Activated B cell treated with CpG ODN at 0.5 μM for 24 hours (primary cell): ENCODE measurements around the gene ARHGEF17. TPM values are rescaled to one million over a fixed set of nuclear protein-coding genes. Genes with fewer than 3 reads are reported as not detected.

ENCODE experiments used
- ATAC-seq: fragments of 200-7000 bp; cut with Tn5 transposase; one replicate; pipeline ENCODE4 v1.10.0; 2021; ENCODE audit warnings: low read depth, mild to moderate bottlenecking, moderate library complexity
- CTCF ChIA-PET: fragments of 350-600 bp; sonication (Branson Sonifier 250); formaldehyde crosslinking; loops from one replicate; lab custom pipeline; 2021; ENCODE audit warnings: antibody characterized with exemption; lab: Charles Lee
- POLR2A ChIA-PET: fragments of 350-600 bp; sonication (Branson Sonifier 250); formaldehyde crosslinking; loops from one replicate; lab custom pipeline; 2021; ENCODE audit warnings: antibody characterized with exemption; lab: Charles Lee
- DNase-seq: peaks from one replicate; pipeline ENCODE4 v3.0.0; 2022
- H3K27ac Mint-ChIP-seq: one replicate; pipeline ENCODE4 v1.8.0; 2020; ENCODE audit warnings: mixed read lengths
- H3K27me3 Mint-ChIP-seq: one replicate; pipeline ENCODE4 v1.8.0; 2021; ENCODE audit warnings: mixed read lengths
- H3K36me3 Mint-ChIP-seq: one replicate; pipeline ENCODE4 v1.8.0; 2021; ENCODE audit warnings: low read depth, mixed read lengths
- H3K4me1 Mint-ChIP-seq: one replicate; pipeline ENCODE4 v1.8.0; 2021; ENCODE audit warnings: mixed read lengths
- H3K4me3 Mint-ChIP-seq: one replicate; pipeline ENCODE4 v1.8.0; 2020; ENCODE audit warnings: mild to moderate bottlenecking, mixed read lengths
- H3K9me3 Mint-ChIP-seq: one replicate; pipeline ENCODE4 v1.8.0; 2020; ENCODE audit warnings: mixed read lengths
- intact Hi-C: fragments of 100-400 bp; cut with micrococcal nuclease; formaldehyde crosslinking; loops from one replicate; pipeline ENCODE4 v1.15.1; 2024
- total RNA-seq: library from RNA; stranded (reverse); gene quantifications from 2 replicates; pipeline ENCODE4 v1.2.3, GENCODE V29; 2022
- TF ChIP-seq, protein P1 (sequence below): fragments of 200-600 bp; IDR thresholded peaks from one replicate; pipeline ENCODE4 v1.8.0; 2022; ENCODE audit warnings: antibody characterized with exemption, mild to moderate bottlenecking

ARHGEF17 gene
- total RNA-seq, 1 donor from 2014 or later = 0.02 TPM

DNA sequence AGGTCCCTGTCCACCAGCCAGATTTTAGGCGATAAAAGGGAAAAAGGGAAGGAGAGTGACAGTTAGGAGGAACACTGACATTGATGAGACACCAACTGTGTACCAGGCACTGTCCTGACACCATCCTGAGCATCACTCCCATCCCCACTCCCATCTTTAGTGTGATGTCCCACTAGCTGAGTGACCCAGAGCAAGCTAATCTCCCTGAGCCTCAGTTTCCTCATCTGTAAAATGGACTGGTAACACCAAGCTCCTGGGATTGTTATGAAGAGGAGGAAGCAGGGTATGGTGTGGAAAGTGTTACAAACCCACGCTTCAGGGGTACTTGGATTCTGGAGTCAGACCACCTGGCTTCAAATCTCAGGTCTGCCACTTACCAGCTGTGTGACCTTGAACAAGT is 44.4 kb upstream of the ARHGEF17 start:
- Mint-ChIP-seq H3K4me1 (peaks cover 2% of the 10 kb centered on the region), H3K36me3 (no peaks in the 10 kb centered on the region), H3K27ac (no peak overlapping the region), H3K27me3 (peaks cover 27% of the 10 kb centered on the region), H3K4me3 (no peak overlapping the region), H3K9me3 (no peaks in the 10 kb centered on the region)
- TF ChIP-seq, protein P1, sequence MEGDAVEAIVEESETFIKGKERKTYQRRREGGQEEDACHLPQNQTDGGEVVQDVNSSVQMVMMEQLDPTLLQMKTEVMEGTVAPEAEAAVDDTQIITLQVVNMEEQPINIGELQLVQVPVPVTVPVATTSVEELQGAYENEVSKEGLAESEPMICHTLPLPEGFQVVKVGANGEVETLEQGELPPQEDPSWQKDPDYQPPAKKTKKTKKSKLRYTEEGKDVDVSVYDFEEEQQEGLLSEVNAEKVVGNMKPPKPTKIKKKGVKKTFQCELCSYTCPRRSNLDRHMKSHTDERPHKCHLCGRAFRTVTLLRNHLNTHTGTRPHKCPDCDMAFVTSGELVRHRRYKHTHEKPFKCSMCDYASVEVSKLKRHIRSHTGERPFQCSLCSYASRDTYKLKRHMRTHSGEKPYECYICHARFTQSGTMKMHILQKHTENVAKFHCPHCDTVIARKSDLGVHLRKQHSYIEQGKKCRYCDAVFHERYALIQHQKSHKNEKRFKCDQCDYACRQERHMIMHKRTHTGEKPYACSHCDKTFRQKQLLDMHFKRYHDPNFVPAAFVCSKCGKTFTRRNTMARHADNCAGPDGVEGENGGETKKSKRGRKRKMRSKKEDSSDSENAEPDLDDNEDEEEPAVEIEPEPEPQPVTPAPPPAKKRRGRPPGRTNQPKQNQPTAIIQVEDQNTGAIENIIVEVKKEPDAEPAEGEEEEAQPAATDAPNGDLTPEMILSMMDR = no peak
- DNase-seq (no peak), ATAC-seq (no peak)
- POLR2A ChIA-PET = no interaction called here
- intact Hi-C loops = no loop called here
- CTCF ChIA-PET = no interaction called here

- H3K36me3 Mint-ChIP-seq = no peaks in the 10 kb centered on the region
- TF ChIP-seq, protein P1 = no peak
- peaks cover 27% of the 10 kb centered on the region for H3K27me3 Mint-ChIP-seq
- H3K9me3 Mint-ChIP-seq = no peaks in the 10 kb centered on the region
- H3K4me1 Mint-ChIP-seq = peaks cover 7% of the 10 kb centered on the region
- intact Hi-C loops = no loop called here
- ATAC-seq (no peak), DNase-seq (no peak)
- CTCF ChIA-PET = no interaction called here
- POLR2A ChIA-PET = interaction anchor here (0.7 kb wide), 1 partner anchor 7 kb away, joined by 4 read pairs; no protein-coding TSS in a partner anchor
- no peak overlapping the region for H3K27ac Mint-ChIP-seq
- H3K4me3 Mint-ChIP-seq = no peak overlapping the region
Observed at GRCh38 chr11:73265278-73265810, 42.7 kb upstream of the ARHGEF17 start.

- H3K9me3 Mint-ChIP-seq = no peaks in the 10 kb centered on the region
- no peak for DNase-seq
- no peak overlapping the region for H3K4me3 Mint-ChIP-seq
- no peaks in the 10 kb centered on the region for H3K36me3 Mint-ChIP-seq
- POLR2A ChIA-PET = no interaction called here
- CTCF ChIA-PET = no interaction called here
- intact Hi-C loops = no loop called here
- TF ChIP-seq, protein P1 = no peak
- no peak for ATAC-seq
- no peak overlapping the region for H3K27ac Mint-ChIP-seq
- H3K27me3 Mint-ChIP-seq = peaks cover 27% of the 10 kb centered on the region
- H3K4me1 Mint-ChIP-seq = peaks cover 9% of the 10 kb centered on the region
Observed at GRCh38 chr11:73265853-73266645, 42.0 kb upstream of the ARHGEF17 start.

GRCh38 chr11:73266646-73267020 is 41.4 kb upstream of the ARHGEF17 start:
- ChIA-PET CTCF (no interaction called here), POLR2A (interaction anchor here (0.5 kb wide), 1 partner anchor 651 kb away, joined by 3 read pairs; no protein-coding TSS in a partner anchor)
- ATAC-seq (no peak), DNase-seq (no peak)
- no peak overlapping the region for H3K27ac Mint-ChIP-seq
- no peak overlapping the region for H3K4me3 Mint-ChIP-seq
- H3K4me1 Mint-ChIP-seq = peaks cover 15% of the 10 kb centered on the region
- H3K27me3 Mint-ChIP-seq = peaks cover 27% of the 10 kb centered on the region
- H3K36me3 Mint-ChIP-seq = no peaks in the 10 kb centered on the region
- no peaks in the 10 kb centered on the region for H3K9me3 Mint-ChIP-seq
- intact Hi-C loops = no loop called here
- TF ChIP-seq, protein P1 = no peak

GRCh38 chr11:73267122-73267846 is 40.8 kb upstream of the ARHGEF17 start:
- ChIA-PET CTCF (no interaction called here), POLR2A (interaction anchor here (0.5 kb wide), 1 partner anchor 652 kb away, joined by 3 read pairs; no protein-coding TSS in a partner anchor)
- no peaks in the 10 kb centered on the region for H3K36me3 Mint-ChIP-seq
- TF ChIP-seq, protein P1 = no peak
- intact Hi-C loops = no loop called here
- ATAC-seq = no peak
- H3K4me1 Mint-ChIP-seq = peaks cover 22% of the 10 kb centered on the region
- H3K9me3 Mint-ChIP-seq = no peaks in the 10 kb centered on the region
- no peak for DNase-seq
- H3K27me3 Mint-ChIP-seq = peaks cover 27% of the 10 kb centered on the region
- no peak overlapping the region for H3K27ac Mint-ChIP-seq
- H3K4me3 Mint-ChIP-seq = no peak overlapping the region
